GM23248 (cell line): ENCODE data around the gene KRTAP19-6. TPM values are rescaled to one million over a fixed set of nuclear protein-coding genes. Genes with fewer than 3 reads are reported as not detected.

Experiments used
- DNase-seq: peaks from one replicate; pipeline ENCODE4 v3.0.0-alpha.2; 2015
- H2AFZ ChIP-seq: fragments of 200-600 bp; sonication (generic); 2 replicates; pipeline ENCODE4 v1.6.1; 2016; ENCODE audit warnings: antibody characterized with exemption
- H3F3A ChIP-seq: fragments of 200-600 bp; sonication (generic); 2 replicates; pipeline ENCODE4 v1.6.1; 2016; ENCODE audit warnings: mild to moderate bottlenecking, antibody characterized with exemption, mixed run types; ENCODE audit not compliant: insufficient read depth
- H3K27ac ChIP-seq: fragments of 200-600 bp; sonication (generic); 2 replicates; pipeline ENCODE4 v1.5.1; 2016; ENCODE audit warnings: mild to moderate bottlenecking
- H3K27me3 ChIP-seq: fragments of 200-600 bp; sonication (generic); replicated peaks from 2 replicates; pipeline ENCODE4 v1.6.1; 2016; ENCODE audit warnings: mild to moderate bottlenecking; ENCODE audit not compliant: insufficient read depth
- H3K36me3 ChIP-seq: fragments of 200-600 bp; sonication (generic); 2 replicates; pipeline ENCODE4 v1.6.1; 2016; ENCODE audit warnings: low read depth, mild to moderate bottlenecking
- H3K4me1 ChIP-seq: fragments of 200-600 bp; sonication (generic); 2 replicates; pipeline ENCODE4 v1.6.1; 2016; ENCODE audit warnings: mild to moderate bottlenecking; ENCODE audit not compliant: insufficient read depth
- H3K4me2 ChIP-seq: fragments of 200-600 bp; sonication (generic); one replicate; pipeline ENCODE4 v1.6.1; 2016; ENCODE audit warnings: mild to moderate bottlenecking; ENCODE audit not compliant: unreplicated experiment
- H3K4me3 ChIP-seq: fragments of 200-600 bp; sonication (generic); 2 replicates; pipeline ENCODE4 v1.5.1; 2016; ENCODE audit warnings: mild to moderate bottlenecking
- H3K79me2 ChIP-seq: fragments of 200-600 bp; sonication (generic); 2 replicates; pipeline ENCODE4 v1.6.1; 2016; ENCODE audit warnings: mild to moderate bottlenecking; ENCODE audit not compliant: insufficient read depth
- H3K9ac ChIP-seq: fragments of 200-600 bp; sonication (generic); 2 replicates; pipeline ENCODE4 v1.6.1; 2016; ENCODE audit warnings: mild to moderate bottlenecking
- H3K9me2 ChIP-seq: fragments of 200-600 bp; sonication (generic); 2 replicates; pipeline ENCODE4 v1.6.1; 2016; ENCODE audit warnings: mixed run types, mild to moderate bottlenecking, moderate library complexity; ENCODE audit not compliant: insufficient read depth
- H3K9me3 ChIP-seq: fragments of 200-600 bp; sonication (generic); one replicate; pipeline ENCODE4 v1.6.1; 2017; ENCODE audit warnings: low read depth
- H4K20me1 ChIP-seq: fragments of 200-600 bp; sonication (generic); 2 replicates; pipeline ENCODE4 v1.6.0; 2016; ENCODE audit not compliant: insufficient read depth
- EZH2 ChIP-seq: fragments of 200-600 bp; sonication (generic); IDR thresholded peaks from 2 replicates; pipeline ENCODE4 v1.6.1; 2018; ENCODE audit warnings: antibody characterized with exemption, mild to moderate bottlenecking; ENCODE audit not compliant: insufficient read depth, poor library complexity, severe bottlenecking
- EZH2phosphoT487 ChIP-seq: fragments of 200-600 bp; sonication (generic); IDR thresholded peaks from 2 replicates; pipeline ENCODE4 v1.6.1; 2018; ENCODE audit warnings: antibody characterized with exemption, moderate library complexity, mild to moderate bottlenecking, low read depth; ENCODE audit not compliant: insufficient read depth
- WGBS, 2 experiments: methylation state at CpG; one replicate each; pipeline ENCODE4 v1.1.6; 2015 to 2017; ENCODE audit warnings: low lambda C conversion rate in 2 of 2, low coverage in 1 of 2; ENCODE audit errors: missing lambda C conversion rate in 2 of 2; 5-methylcytosine and 5-hydroxymethylcytosine counted together
- in situ Hi-C: fragments of 300-500 bp; cut with MboI; formaldehyde crosslinking; loops from 2 replicates; pipeline ENCODE4 v1.15.0; 2020
- polyA plus RNA-seq: library from polyadenylated mRNA; unstranded; fragments of >200 nt; fragmentation: Nextera tagmentation; extraction: Ambion mirVana; gene quantifications from 2 replicates; pipeline ENCODE4 v1.2.1, GENCODE V29; 2016
- small RNA-seq: library from RNA; depleted of rRNA; stranded (forward); fragments of <200 nt; gene quantifications from one replicate; pipeline ENCODE3, GENCODE V24; 2014; ENCODE audit warnings: low read depth, low replicate concordance
- total RNA-seq: library from RNA; depleted of rRNA; stranded (reverse); fragments of >200 nt; shearing (Covaris generic); gene quantifications from 2 replicates; pipeline ENCODE4 v1.2.3, GENCODE V29; 2014; rRNA removed

KRTAP19-6 gene
- total and polyA plus RNA-seq, 2 experiments from 2014 or later = not detected

DNA sequence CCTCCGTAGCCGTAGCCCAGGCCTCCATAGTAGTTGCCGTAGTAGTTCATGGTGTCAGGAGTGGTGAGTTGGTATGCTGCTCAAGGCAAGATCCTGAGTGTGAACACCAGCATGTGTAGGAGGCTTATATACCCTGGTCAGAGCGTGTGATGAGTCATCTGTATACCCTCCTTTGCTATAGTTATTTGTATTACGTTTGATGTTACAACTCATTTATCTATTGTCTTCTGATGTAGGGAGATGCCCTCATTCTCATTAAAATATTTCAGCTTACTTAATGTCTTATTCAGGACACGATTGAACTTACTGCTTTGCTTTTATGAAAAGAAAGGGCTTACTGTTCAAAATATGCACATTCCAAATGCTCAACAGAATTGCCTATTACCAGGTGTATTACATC is 39.6 kb downstream of the KRTAP19-6 start, which contains the start of gene KRTAP19-5:
KRTAP19-5 (minus strand) TSS at position 101 of the 400 bp plus-strand sequence; CDS start at position 50, 51 bp downstream.
- Histone ChIP-seq H3K4me2 (no peak within 1 kb of the TSS), H3F3A (no peaks in the 10 kb centered on the region), H3K9me2 (no peaks in the 10 kb centered on the region), H3K4me1 (no peaks in the 10 kb centered on the region), H3K27ac (no peak within 1 kb of the TSS), H3K27me3 (no peaks in the 10 kb centered on the region), H3K79me2 (no peaks in the 10 kb centered on the region), H3K9me3 (no peaks in the 10 kb centered on the region), H4K20me1 (no peaks in the 10 kb centered on the region), H3K36me3 (no peaks in the 10 kb centered on the region), H3K9ac (no peak within 1 kb of the TSS), H3K4me3 (no peak within 1 kb of the TSS), H2AFZ (no peak within 1 kb of the TSS)
- no peak for TF ChIP-seq EZH2
- TF ChIP-seq EZH2phosphoT487 = no peak
- 27 to 33% methylated on average over 6 of the region's 6 CpGs for WGBS, 2 experiments
- DNase-seq = no peak
- in situ Hi-C loops = no loop called here

DNA sequence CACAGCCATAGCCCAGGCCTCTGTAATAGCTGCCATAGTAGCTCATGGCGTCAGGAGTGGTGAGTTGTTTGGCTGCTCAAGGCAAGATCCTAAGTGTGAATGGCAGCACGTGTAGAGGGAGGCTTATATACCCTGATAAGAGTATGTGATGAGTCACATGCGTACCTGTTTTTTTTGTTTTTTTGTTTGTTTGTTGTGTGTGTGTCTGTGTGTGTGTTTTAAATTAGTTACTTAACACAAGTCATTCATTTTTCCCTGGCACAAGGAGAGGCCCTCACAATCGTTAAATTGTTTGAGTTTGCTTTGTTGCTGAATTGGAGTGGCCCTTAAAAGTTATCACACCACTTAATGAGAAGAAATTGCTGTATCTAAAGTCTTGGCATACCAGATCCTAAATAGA is 44.6 kb downstream of the KRTAP19-6 start, which contains the start of gene KRTAP19-4:
KRTAP19-4 (minus strand) TSS at position 101 of the 400 bp plus-strand sequence; CDS start at position 46, 55 bp downstream.
- in situ Hi-C loops = no loop called here
- TF ChIP-seq EZH2phosphoT487 (no peak), EZH2 (no peak)
- DNase-seq = no peak
- no peak within 1 kb of the TSS for H3K4me3 ChIP-seq
- H3K9ac ChIP-seq = no peak within 1 kb of the TSS
- no peak within 1 kb of the TSS for H3K27ac ChIP-seq
- H3K27me3 ChIP-seq = no peaks in the 10 kb centered on the region
- no peaks in the 10 kb centered on the region for H3K36me3 ChIP-seq
- no peak within 1 kb of the TSS for H3K4me2 ChIP-seq
- H3F3A ChIP-seq = no peaks in the 10 kb centered on the region
- no peaks in the 10 kb centered on the region for H3K4me1 ChIP-seq
- H2AFZ ChIP-seq = no peak within 1 kb of the TSS
- H3K79me2 ChIP-seq = no peaks in the 10 kb centered on the region
- H3K9me3 ChIP-seq = no peaks in the 10 kb centered on the region
- H4K20me1 ChIP-seq = no peaks in the 10 kb centered on the region
- H3K9me2 ChIP-seq = no peaks in the 10 kb centered on the region
- 6 to 8% methylated on average over 4 of the region's 4 CpGs for WGBS, 2 experiments

DNA sequence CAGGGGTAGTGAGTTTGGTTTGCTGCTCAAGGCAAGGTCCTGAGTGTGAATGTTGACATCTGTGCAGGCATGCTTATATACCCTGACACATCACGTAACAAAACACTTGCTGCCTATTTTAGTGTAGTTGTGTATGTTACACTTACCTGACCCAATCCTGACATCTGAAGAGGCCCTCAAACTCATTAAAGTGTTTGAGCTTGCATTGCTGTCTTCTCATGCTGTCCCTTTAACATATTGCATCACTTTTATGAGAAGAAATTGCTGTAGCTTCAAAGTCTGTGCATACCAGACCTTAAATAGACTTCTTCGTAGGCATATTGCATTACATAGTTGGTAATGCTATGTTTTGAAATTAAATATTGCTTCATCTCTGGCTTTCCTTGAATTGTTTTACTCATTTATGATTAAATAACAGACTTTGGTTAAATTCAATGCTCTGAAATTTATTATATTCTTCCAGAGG is 49.7 kb downstream of the KRTAP19-6 start, which contains the start of gene KRTAP19-3:
KRTAP19-3 (minus strand) TSS at position 51 of the 466 bp plus-strand sequence. CDS start 56 bp downstream, outside the sequence.
- H3K36me3 ChIP-seq = no peaks in the 10 kb centered on the region
- no peak within 1 kb of the TSS for H2AFZ ChIP-seq
- DNase-seq = no peak
- WGBS, 2 experiments = 16 to 24% methylated on average over 2 of the region's 2 CpGs
- H3F3A ChIP-seq = no peaks in the 10 kb centered on the region
- in situ Hi-C loops = no loop called here
- no peak within 1 kb of the TSS for H3K4me2 ChIP-seq
- no peak within 1 kb of the TSS for H3K27ac ChIP-seq
- no peak for TF ChIP-seq EZH2phosphoT487
- TF ChIP-seq EZH2 = no peak
- H3K9me3 ChIP-seq = no peaks in the 10 kb centered on the region
- H3K9ac ChIP-seq = no peak within 1 kb of the TSS
- no peaks in the 10 kb centered on the region for H3K79me2 ChIP-seq
- no peaks in the 10 kb centered on the region for H3K9me2 ChIP-seq
- no peaks in the 10 kb centered on the region for H3K4me1 ChIP-seq
- H3K4me3 ChIP-seq = no peak within 1 kb of the TSS
- no peaks in the 10 kb centered on the region for H3K27me3 ChIP-seq
- no peaks in the 10 kb centered on the region for H4K20me1 ChIP-seq

Small RNAs within 50 kb of the gene (small RNA-seq; reads per million reads assigned to genes)
- gene AP000567.1 (not detected), gene KRTAP19-10P (not detected), gene KRTAP19-11P (not detected), gene KRTAP19-9P (not detected), gene KRTAP22-2 (not detected)

Other genes starting within 250 kb of the KRTAP19-6 start
- gene KRTAP26-1, start 221.5 kb downstream of the KRTAP19-6 start, total RNA-seq = not detected in 2 replicates
- gene KRTAP26-1, start 221.5 kb downstream of the KRTAP19-6 start, polyA plus RNA-seq = not detected in 2 replicates
- gene KRTAP27-1, start 204.2 kb downstream of the KRTAP19-6 start, total RNA-seq = not detected in 2 replicates
- gene KRTAP27-1, start 204.2 kb downstream of the KRTAP19-6 start, polyA plus RNA-seq = not detected in 2 replicates
- gene KRTAP23-1, start 193.3 kb downstream of the KRTAP19-6 start, total RNA-seq = not detected in 2 replicates
- not detected in 2 replicates for gene KRTAP23-1, start 193.3 kb downstream of the KRTAP19-6 start, polyA plus RNA-seq
- not detected in 2 replicates for gene KRTAP13-2, start 169.6 kb downstream of the KRTAP19-6 start, total RNA-seq
- gene KRTAP13-2, start 169.6 kb downstream of the KRTAP19-6 start, polyA plus RNA-seq = not detected in 2 replicates
- not detected in 2 replicates for gene KRTAP13-1, start 145.8 kb downstream of the KRTAP19-6 start, total RNA-seq
- not detected in 2 replicates for gene KRTAP13-1, start 145.8 kb downstream of the KRTAP19-6 start, polyA plus RNA-seq
- gene KRTAP13-3, start 115.9 kb downstream of the KRTAP19-6 start, total RNA-seq = not detected in 2 replicates
- gene KRTAP13-3, start 115.9 kb downstream of the KRTAP19-6 start, polyA plus RNA-seq = not detected in 2 replicates
- gene KRTAP13-4, start 111.6 kb downstream of the KRTAP19-6 start, total RNA-seq = not detected in 2 replicates
- gene KRTAP13-4, start 111.6 kb downstream of the KRTAP19-6 start, polyA plus RNA-seq = not detected in 2 replicates
- not detected in 2 replicates for gene KRTAP15-1, start 101.6 kb downstream of the KRTAP19-6 start, total RNA-seq
- gene KRTAP15-1, start 101.6 kb downstream of the KRTAP19-6 start, polyA plus RNA-seq = not detected in 2 replicates
- not detected in 2 replicates for gene KRTAP19-1, start 61.5 kb downstream of the KRTAP19-6 start, total RNA-seq
- not detected in 2 replicates for gene KRTAP19-1, start 61.5 kb downstream of the KRTAP19-6 start, polyA plus RNA-seq
- gene KRTAP19-2, start 54.4 kb downstream of the KRTAP19-6 start, total RNA-seq = not detected in 2 replicates
- gene KRTAP19-2, start 54.4 kb downstream of the KRTAP19-6 start, polyA plus RNA-seq = not detected in 2 replicates
- not detected in 2 replicates for gene KRTAP19-3, start 49.9 kb downstream of the KRTAP19-6 start, total RNA-seq
- not detected in 2 replicates for gene KRTAP19-3, start 49.9 kb downstream of the KRTAP19-6 start, polyA plus RNA-seq
- not detected in 2 replicates for gene KRTAP19-4, start 44.7 kb downstream of the KRTAP19-6 start, total RNA-seq
- gene KRTAP19-4, start 44.7 kb downstream of the KRTAP19-6 start, polyA plus RNA-seq = not detected in 2 replicates
- not detected in 2 replicates for gene KRTAP19-5, start 39.7 kb downstream of the KRTAP19-6 start, total RNA-seq
- not detected in 2 replicates for gene KRTAP19-5, start 39.7 kb downstream of the KRTAP19-6 start, polyA plus RNA-seq
- not detected in 2 replicates for gene KRTAP19-7, start 19.4 kb upstream of the KRTAP19-6 start, total RNA-seq
- gene KRTAP19-7, start 19.4 kb upstream of the KRTAP19-6 start, polyA plus RNA-seq = not detected in 2 replicates
- not detected in 2 replicates for gene KRTAP22-2, start 48.5 kb upstream of the KRTAP19-6 start, total RNA-seq
- not detected in 2 replicates for gene KRTAP22-2, start 48.5 kb upstream of the KRTAP19-6 start, polyA plus RNA-seq
- not detected in 2 replicates for gene KRTAP6-3, start 50.6 kb upstream of the KRTAP19-6 start, total RNA-seq
- not detected in 2 replicates for gene KRTAP6-3, start 50.6 kb upstream of the KRTAP19-6 start, polyA plus RNA-seq
- not detected in 2 replicates for gene KRTAP6-2, start 57.0 kb upstream of the KRTAP19-6 start, total RNA-seq
- not detected in 2 replicates for gene KRTAP6-2, start 57.0 kb upstream of the KRTAP19-6 start, polyA plus RNA-seq
- not detected in 2 replicates for gene KRTAP22-1, start 59.2 kb upstream of the KRTAP19-6 start, total RNA-seq
- gene KRTAP22-1, start 59.2 kb upstream of the KRTAP19-6 start, polyA plus RNA-seq = not detected in 2 replicates
- gene KRTAP6-1, start 72.1 kb upstream of the KRTAP19-6 start, total RNA-seq = not detected in 2 replicates
- gene KRTAP6-1, start 72.1 kb upstream of the KRTAP19-6 start, polyA plus RNA-seq = not detected in 2 replicates
- gene KRTAP20-1, start 74.6 kb upstream of the KRTAP19-6 start, total RNA-seq = not detected in 2 replicates
- not detected in 2 replicates for gene KRTAP20-1, start 74.6 kb upstream of the KRTAP19-6 start, polyA plus RNA-seq
- gene KRTAP20-4, start 78.8 kb upstream of the KRTAP19-6 start, total RNA-seq = not detected in 2 replicates
- gene KRTAP20-4, start 78.8 kb upstream of the KRTAP19-6 start, polyA plus RNA-seq = not detected in 2 replicates
- gene KRTAP20-2, start 93.3 kb upstream of the KRTAP19-6 start, total RNA-seq = not detected in 2 replicates
- not detected in 2 replicates for gene KRTAP20-2, start 93.3 kb upstream of the KRTAP19-6 start, polyA plus RNA-seq
- not detected in 2 replicates for gene KRTAP20-3, start 101.0 kb upstream of the KRTAP19-6 start, total RNA-seq
- not detected in 2 replicates for gene KRTAP20-3, start 101.0 kb upstream of the KRTAP19-6 start, polyA plus RNA-seq
- gene KRTAP21-3, start 176.9 kb upstream of the KRTAP19-6 start, total RNA-seq = not detected in 2 replicates
- gene KRTAP21-3, start 176.9 kb upstream of the KRTAP19-6 start, polyA plus RNA-seq = not detected in 2 replicates
- gene KRTAP21-2, start 205.4 kb upstream of the KRTAP19-6 start, total RNA-seq = not detected in 2 replicates
- gene KRTAP21-2, start 205.4 kb upstream of the KRTAP19-6 start, polyA plus RNA-seq = not detected in 2 replicates
- not detected in 2 replicates for gene KRTAP21-1, start 213.6 kb upstream of the KRTAP19-6 start, total RNA-seq
- not detected in 2 replicates for gene KRTAP21-1, start 213.6 kb upstream of the KRTAP19-6 start, polyA plus RNA-seq